Esophagus muscularis mucosa (tissue), 4 donors: Measurements from ENCODE around the gene RPL4. TPM values are rescaled to one million over a fixed set of nuclear protein-coding genes. Genes with fewer than 3 reads are reported as not detected.
A peak's percentile ranks its signal among the peaks of the same experiment; 100 is the strongest.
"Not testable (repeated sequence)": the region's sequence is repeated elsewhere in the genome, so short reads cannot be mapped to it uniquely, and the experiment has no call there.

Experiments used
- DNase-seq: peaks from one replicate; pipeline ENCODE4 v3.0.0-alpha.2; 2017; ENCODE audit errors: extremely low spot score
- H3K27ac ChIP-seq, 4 donors: fragments of 200-600 bp; sonication (generic); replicated peaks in 1 of 4; 1 replicate in 3 of 4; 2 replicates in 1 of 4; pipeline ENCODE4 v1.5.1; 2016 to 2019; ENCODE audit warnings: mild to moderate bottlenecking in 1 of 4
- H3K27me3 ChIP-seq, 4 donors: fragments of 200-600 bp; sonication (generic); one replicate each; pipeline versions ENCODE4 v1.5.1 to v1.6.0; 2016 to 2019
- H3K36me3 ChIP-seq, 4 donors: fragments of 200-600 bp; sonication (generic); one replicate each; pipeline ENCODE4 v1.5.1; 2016 to 2019
- H3K4me1 ChIP-seq, 4 donors: fragments of 200-600 bp; sonication (generic); one replicate each; pipeline ENCODE4 v1.5.1; 2016 to 2019
- H3K4me3 ChIP-seq, 4 donors: fragments of 200-600 bp; sonication (generic); 1 replicate in 2 of 4; 2 replicates in 2 of 4; pipeline ENCODE4 v1.5.1; 2016 to 2019; ENCODE audit warnings: mild to moderate bottlenecking in 4 of 4, moderate library complexity in 1 of 4
- H3K9me3 ChIP-seq, 4 donors: fragments of 200-600 bp; sonication (generic); 1 replicate in 3 of 4; 2 replicates in 1 of 4; pipeline ENCODE4 v1.5.1; 2016 to 2019
- CTCF ChIP-seq, 3 experiments: fragments of 200-600 bp in 2 of 3; fragments of 450-650 bp in 1 of 3; sonication (generic) in 2 of 3; IDR thresholded peaks; one replicate each; pipeline ENCODE4 v1.5.1; 2017 to 2019; ENCODE audit warnings: antibody characterized with exemption in 3 of 3, mild to moderate bottlenecking in 2 of 3, moderate library complexity in 1 of 3
- EP300 ChIP-seq: sonication (generic); formaldehyde crosslinking; IDR thresholded peaks from one replicate; pipeline ENCODE4 v1.6.1; 2017; ENCODE audit warnings: antibody characterized with exemption
- POLR2A ChIP-seq: fragments of 450-650 bp; IDR thresholded peaks from one replicate; pipeline ENCODE4 v1.6.1; 2017; ENCODE audit warnings: antibody characterized with exemption, moderate library complexity, mild to moderate bottlenecking, low read depth
- POLR2AphosphoS5 ChIP-seq, 2 donors: sonication (generic); formaldehyde crosslinking; IDR thresholded peaks; one replicate each; pipeline ENCODE4 v1.6.1; 2017; ENCODE audit warnings: antibody characterized with exemption in 2 of 2
- WGBS: methylation state at CpG from one replicate; pipeline ENCODE4 v1.1.5; 2018; 5-methylcytosine and 5-hydroxymethylcytosine counted together
- intact Hi-C: fragments of 100-400 bp; cut with DNase I; formaldehyde crosslinking; loops from one replicate; pipeline ENCODE4 v1.15.1; 2023
- total RNA-seq, 4 donors: library from RNA; depleted of rRNA; stranded (reverse); fragments of >200 nt; gene quantifications; one replicate each; pipeline versions ENCODE4 v1.1.0 to v1.2.1, GENCODE V29; 2016

Gene RPL4
- total RNA-seq, 4 donors from 2014 or later = 2,782 to 4,577 (median 3,551) TPM

- 80% methylated on average over 8 of the region's 8 CpGs for WGBS
- intact Hi-C loops = no loop called here
- no peaks in the 10 kb centered on the region for H3K27me3 ChIP-seq
- peaks cover 10 to 19% (median 16%) of the 10 kb centered on the region in 4 donors for H3K4me1 ChIP-seq
- TF ChIP-seq EP300 = no peak
- no peak for TF ChIP-seq POLR2A
- TF ChIP-seq POLR2AphosphoS5 (IDR thresholded peaks at IDR 0.05) = no peak
- TF ChIP-seq CTCF (IDR thresholded peaks at IDR 0.05) = no peak
- H3K27ac ChIP-seq = peak overlapping the region in 1 of 4 donors; percentile 1
- H3K4me3 ChIP-seq = no peak overlapping the region
- no peaks in the 10 kb centered on the region for H3K9me3 ChIP-seq
- no peak for DNase-seq
- H3K36me3 ChIP-seq = no peaks in the 10 kb centered on the region
Measured at GRCh38 chr15:66472176-66472999, 32.3 kb downstream of the RPL4 start.

GRCh38 chr15:66470825-66471224, 33.8 kb downstream of the RPL4 start:
- peaks cover 10 to 19% (median 16%) of the 10 kb centered on the region in 4 donors for H3K4me1 ChIP-seq
- H3K9me3 ChIP-seq, DNase-seq, H3K27me3 ChIP-seq, intact Hi-C loops, H3K27ac ChIP-seq, H3K36me3 ChIP-seq, H3K4me3 ChIP-seq: not testable (repeated sequence)
- 90% methylated on average over 4 of the region's 4 CpGs for WGBS

- intact Hi-C loops, H3K4me3 ChIP-seq, H3K36me3 ChIP-seq, H3K27me3 ChIP-seq, H3K9me3 ChIP-seq, H3K27ac ChIP-seq, DNase-seq: not testable (repeated sequence)
- WGBS = 96% methylated on average over 11 of the region's 11 CpGs
- H3K4me1 ChIP-seq = peaks cover 3 to 11% (median 5%) of the 10 kb centered on the region in 4 donors
Measured at GRCh38 chr15:66467162-66468040, 37.3 kb downstream of the RPL4 start.

- H3K36me3 ChIP-seq, DNase-seq: not testable (repeated sequence)
Measured at GRCh38 chr15:66465294-66465693, 39.4 kb downstream of the RPL4 start.

GRCh38 chr15:66462627-66463026, 42.0 kb downstream of the RPL4 start:
- WGBS = 61% methylated on average over 4 of the region's 4 CpGs
- TF ChIP-seq EP300 (no peak), POLR2AphosphoS5 (IDR thresholded peaks at IDR 0.05) (no peak), CTCF (IDR thresholded peaks at IDR 0.05) (no peak)
- Histone ChIP-seq H3K9me3 (no peaks in the 10 kb centered on the region), H3K4me1 (no peaks in the 10 kb centered on the region), H3K36me3 (peaks cover 0 to 8% (median 2%) of the 10 kb centered on the region in 4 donors), H3K4me3 (no peak overlapping the region), H3K27ac (no peak overlapping the region), H3K27me3 (no peaks in the 10 kb centered on the region)
- intact Hi-C loops = no loop called here
- no peak for DNase-seq

More at GRCh38 chr15:66465294-66465693, 39.4 kb downstream of the RPL4 start:
- H3K27me3 ChIP-seq, H3K27ac ChIP-seq, H3K9me3 ChIP-seq, H3K4me1 ChIP-seq, intact Hi-C loops, H3K4me3 ChIP-seq: not testable (repeated sequence)
- WGBS = 94% methylated on average over 6 of the region's 6 CpGs

- Histone ChIP-seq H3K27me3 (no peaks in the 10 kb centered on the region), H3K4me3 (no peak overlapping the region), H3K27ac (no peak overlapping the region), H3K36me3 (peaks cover 0 to 8% (median 2%) of the 10 kb centered on the region in 4 donors), H3K9me3 (no peaks in the 10 kb centered on the region), H3K4me1 (no peaks in the 10 kb centered on the region)
- TF ChIP-seq EP300 = no peak
- TF ChIP-seq CTCF (IDR thresholded peaks at IDR 0.05) = no peak
- TF ChIP-seq POLR2AphosphoS5 (IDR thresholded peaks at IDR 0.05) = no peak
- TF ChIP-seq POLR2A = no peak
- intact Hi-C loops = no loop called here
- 100% methylated on average over 2 of the region's 2 CpGs for WGBS
- DNase-seq = no peak
Measured at GRCh38 chr15:66461917-66462316, 42.7 kb downstream of the RPL4 start.

- H3K4me1 ChIP-seq, H3K4me3 ChIP-seq, DNase-seq, intact Hi-C loops, H3K27ac ChIP-seq, H3K27me3 ChIP-seq, H3K9me3 ChIP-seq, H3K36me3 ChIP-seq: not testable (repeated sequence)
- WGBS = 98% methylated on average over 6 of the region's 6 CpGs
Measured at GRCh38 chr15:66461294-66461693, 43.4 kb downstream of the RPL4 start.
